ENCODE data around the gene SAMD13. TPM values are rescaled to one million over a fixed set of nuclear protein-coding genes. Genes with fewer than 3 reads are reported as not detected.

Gene SAMD13
- total RNA-seq, 1 donor from 2014 or later, result 1.6 TPM

DNA sequence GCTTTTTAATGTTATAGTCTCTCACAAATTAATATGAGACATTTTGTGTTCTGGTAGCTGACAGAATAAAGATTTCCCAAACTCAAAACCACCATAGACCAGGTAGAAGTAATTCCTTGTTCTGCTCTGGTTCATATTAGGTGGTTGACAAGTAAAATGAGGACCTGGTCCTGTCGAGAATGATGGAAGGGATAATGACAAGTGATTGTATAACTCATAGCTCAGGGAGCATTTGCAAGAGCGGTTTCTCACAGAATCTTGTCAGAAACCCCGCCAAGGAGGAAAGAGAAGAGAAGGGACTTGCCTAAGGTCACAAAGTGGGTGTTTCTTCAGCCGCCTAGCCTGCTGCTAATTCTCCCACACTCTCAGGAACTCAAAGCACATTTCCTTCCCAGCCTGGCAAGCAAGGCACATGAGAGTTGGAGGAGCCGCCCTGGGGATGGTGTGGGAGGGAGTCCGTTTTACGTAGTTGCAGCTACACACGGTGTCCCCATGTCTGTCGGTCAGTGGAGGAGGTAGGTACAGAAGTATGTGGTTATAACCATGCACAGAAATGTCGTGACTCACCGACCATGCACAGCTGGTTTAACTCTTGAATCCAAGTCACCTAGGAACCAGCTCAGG is 46.5 kb downstream of the SAMD13 start:
- H3K36me3 ChIP-seq, result no peaks in the 10 kb centered on the region
- no peaks in the 10 kb centered on the region for H3K27me3 ChIP-seq
- TF ChIP-seq, protein P1, sequence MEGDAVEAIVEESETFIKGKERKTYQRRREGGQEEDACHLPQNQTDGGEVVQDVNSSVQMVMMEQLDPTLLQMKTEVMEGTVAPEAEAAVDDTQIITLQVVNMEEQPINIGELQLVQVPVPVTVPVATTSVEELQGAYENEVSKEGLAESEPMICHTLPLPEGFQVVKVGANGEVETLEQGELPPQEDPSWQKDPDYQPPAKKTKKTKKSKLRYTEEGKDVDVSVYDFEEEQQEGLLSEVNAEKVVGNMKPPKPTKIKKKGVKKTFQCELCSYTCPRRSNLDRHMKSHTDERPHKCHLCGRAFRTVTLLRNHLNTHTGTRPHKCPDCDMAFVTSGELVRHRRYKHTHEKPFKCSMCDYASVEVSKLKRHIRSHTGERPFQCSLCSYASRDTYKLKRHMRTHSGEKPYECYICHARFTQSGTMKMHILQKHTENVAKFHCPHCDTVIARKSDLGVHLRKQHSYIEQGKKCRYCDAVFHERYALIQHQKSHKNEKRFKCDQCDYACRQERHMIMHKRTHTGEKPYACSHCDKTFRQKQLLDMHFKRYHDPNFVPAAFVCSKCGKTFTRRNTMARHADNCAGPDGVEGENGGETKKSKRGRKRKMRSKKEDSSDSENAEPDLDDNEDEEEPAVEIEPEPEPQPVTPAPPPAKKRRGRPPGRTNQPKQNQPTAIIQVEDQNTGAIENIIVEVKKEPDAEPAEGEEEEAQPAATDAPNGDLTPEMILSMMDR (IDR thresholded peaks at IDR 0.05), result no peak
- intact Hi-C loops (cut with DNase I), result no loop called here
- DNase-seq (peak; percentile 67), ATAC-seq (peak; percentile 76)
- H3K4me3 ChIP-seq, result no peak overlapping the region
- H3K27ac ChIP-seq, result no peak overlapping the region
- H3K9me3 ChIP-seq, result no peaks in the 10 kb centered on the region
- no peaks in the 10 kb centered on the region for H3K4me1 ChIP-seq

DNA sequence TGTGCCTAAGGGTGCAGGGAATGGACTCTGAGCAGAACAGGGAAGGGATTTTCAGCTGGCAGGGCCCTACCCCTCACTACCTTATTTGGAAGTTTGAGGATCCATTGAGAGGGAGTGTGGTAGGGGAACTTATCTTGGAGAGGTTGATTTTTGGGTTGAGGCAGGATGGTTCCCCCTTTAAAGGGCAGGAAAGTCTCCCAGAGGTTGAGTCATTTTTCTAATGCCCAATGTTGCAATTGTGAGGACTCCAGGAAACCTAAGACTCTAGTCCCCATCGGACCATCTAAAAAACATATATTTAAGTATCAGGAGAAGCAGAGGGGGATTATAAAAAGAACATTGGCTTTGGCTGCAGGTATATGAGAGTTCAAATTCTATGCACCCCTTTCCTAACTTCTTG is 47.3 kb downstream of the SAMD13 start:
- DNase-seq (no peak), ATAC-seq (no peak)
- H3K9me3 ChIP-seq, result no peaks in the 10 kb centered on the region
- TF ChIP-seq, protein P1 (IDR thresholded peaks at IDR 0.05), result no peak
- intact Hi-C loops (cut with DNase I), result no loop called here
- H3K27me3 ChIP-seq, result no peaks in the 10 kb centered on the region
- H3K4me1 ChIP-seq, result no peaks in the 10 kb centered on the region
- H3K4me3 ChIP-seq, result no peak overlapping the region
- H3K27ac ChIP-seq, result no peak overlapping the region
- no peaks in the 10 kb centered on the region for H3K36me3 ChIP-seq

DNA sequence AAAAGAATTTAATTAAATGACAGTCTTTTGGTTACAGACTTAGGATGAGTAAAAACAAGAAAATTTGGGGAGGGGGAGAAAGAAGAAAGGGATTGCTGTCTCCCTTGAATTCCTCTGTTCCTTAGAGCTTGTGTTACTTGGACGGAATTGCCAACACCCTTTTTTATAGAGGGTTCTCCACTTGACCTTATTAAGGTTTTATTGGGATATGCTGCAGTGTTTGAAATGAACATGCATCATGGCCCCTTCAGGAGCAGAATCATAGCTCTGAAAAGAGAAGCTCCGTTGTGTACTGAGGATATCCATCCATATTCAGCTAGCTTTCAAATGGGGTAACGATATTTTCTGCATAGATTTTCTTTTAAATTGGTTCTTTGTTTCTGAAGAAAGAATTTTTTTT is 48.6 kb downstream of the SAMD13 start:
- intact Hi-C loops (cut with DNase I), result no loop called here
- H3K4me1 ChIP-seq, result no peaks in the 10 kb centered on the region
- ATAC-seq (no peak), DNase-seq (no peak)
- H3K9me3 ChIP-seq, result no peaks in the 10 kb centered on the region
- TF ChIP-seq, protein P1 (IDR thresholded peaks at IDR 0.05), result no peak
- H3K4me3 ChIP-seq, result no peak overlapping the region
- H3K36me3 ChIP-seq, result no peaks in the 10 kb centered on the region
- H3K27me3 ChIP-seq, result no peaks in the 10 kb centered on the region
- no peak overlapping the region for H3K27ac ChIP-seq

DNA sequence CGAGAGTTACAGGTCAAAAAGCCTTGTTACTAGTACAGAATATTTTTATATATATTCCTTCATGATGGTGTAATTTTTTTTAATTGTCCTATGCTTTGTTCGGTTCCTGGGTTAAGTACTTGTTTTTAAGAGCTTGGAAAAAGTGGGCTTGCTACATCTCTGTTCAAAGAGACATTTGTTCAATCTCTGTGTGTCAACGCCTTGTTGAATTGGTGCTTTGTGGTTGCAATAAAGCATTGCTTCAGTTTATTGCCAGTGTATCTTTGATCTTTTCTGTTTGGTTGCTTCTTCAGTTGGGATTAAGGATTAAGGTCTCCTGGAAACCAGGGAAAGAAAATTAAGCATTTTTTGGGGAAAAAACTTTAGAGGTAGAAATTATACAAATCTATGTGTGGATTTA is 49.0 kb downstream of the SAMD13 start:
- Histone ChIP-seq H3K27ac (no peak overlapping the region), H3K4me3 (no peak overlapping the region), H3K36me3 (no peaks in the 10 kb centered on the region), H3K4me1 (no peaks in the 10 kb centered on the region), H3K9me3 (no peaks in the 10 kb centered on the region), H3K27me3 (no peaks in the 10 kb centered on the region)
- ATAC-seq (no peak), DNase-seq (no peak)
- intact Hi-C loops (cut with DNase I), result no loop called here
- TF ChIP-seq, protein P1 (IDR thresholded peaks at IDR 0.05), result no peak

DNA sequence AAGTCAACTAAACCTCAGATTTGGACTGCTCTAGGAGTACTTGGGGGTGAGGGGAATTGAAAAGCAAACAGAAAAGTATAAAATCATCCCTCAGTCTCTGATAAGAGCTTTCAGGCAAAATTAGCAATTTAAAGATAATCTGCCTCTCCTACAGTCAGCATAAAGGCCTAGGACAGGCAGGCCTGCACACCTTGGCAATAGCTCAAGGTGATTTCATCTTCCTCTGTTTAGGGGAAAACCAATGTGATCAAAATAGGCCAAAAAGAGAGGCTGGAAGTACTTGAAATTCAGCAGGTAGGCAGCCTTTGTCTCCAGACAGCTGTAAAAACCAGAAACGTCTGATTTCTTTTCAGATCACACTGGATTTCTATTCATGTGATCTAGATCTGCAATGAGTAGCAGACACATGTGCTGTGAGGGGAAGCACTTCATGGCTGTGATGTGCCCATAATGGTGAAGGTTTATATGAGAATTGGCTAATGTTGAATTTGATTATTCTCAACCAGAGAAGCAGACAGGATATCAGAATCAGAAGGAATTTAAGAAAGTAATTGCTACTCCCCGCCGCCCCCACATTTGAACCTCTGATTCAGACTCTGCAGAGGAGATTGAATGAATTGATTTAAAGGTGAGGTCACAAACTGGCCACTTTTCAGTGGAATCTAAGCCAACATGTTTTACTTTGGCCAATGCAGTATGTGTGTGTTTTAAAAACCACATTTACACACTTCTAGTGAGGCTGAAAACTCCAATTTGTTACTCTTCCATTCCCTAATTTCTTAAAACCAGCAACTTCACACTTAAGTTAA is 51.0 kb downstream of the SAMD13 start:
- TF ChIP-seq, protein P1 (IDR thresholded peaks at IDR 0.05), result no peak
- DNase-seq (no peak), ATAC-seq (no peak)
- Histone ChIP-seq H3K4me3 (no peak overlapping the region), H3K27ac (no peak overlapping the region), H3K9me3 (no peaks in the 10 kb centered on the region), H3K36me3 (no peaks in the 10 kb centered on the region), H3K4me1 (no peaks in the 10 kb centered on the region), H3K27me3 (no peaks in the 10 kb centered on the region)
- intact Hi-C loops (cut with DNase I), result no loop called here
